Measurements from ENCODE around the gene C13orf42.

Gene C13orf42

DNA sequence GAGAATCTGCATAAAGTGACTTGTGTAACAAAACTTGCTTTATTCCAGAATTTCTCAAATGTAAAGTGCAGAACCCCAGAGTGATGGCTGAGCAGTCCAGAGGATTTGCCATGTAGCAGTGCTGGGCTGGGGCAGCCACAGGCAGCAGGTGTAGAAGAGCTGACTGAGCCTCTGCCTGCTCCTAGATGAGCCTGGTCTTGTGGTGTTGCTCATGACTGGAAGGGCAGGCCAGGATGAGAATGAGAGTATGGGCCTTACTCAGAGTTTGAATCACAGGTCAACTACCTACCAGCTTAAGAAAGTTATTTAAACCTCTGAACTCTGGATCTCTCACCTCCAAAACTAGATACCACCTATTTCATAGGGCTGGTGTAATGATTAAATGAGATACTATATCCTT lies 2.9 kb upstream of the C13orf42 start:
- H3K4me1 ChIP-seq (ENCODE audit: control insufficient read depth, insufficient read depth, low read length) = no peaks in the 10 kb centered on the region
- H3K9ac ChIP-seq (ENCODE audit: low read depth, low read length) = no peak overlapping the region
- H3K27me3 ChIP-seq (ENCODE audit: control insufficient read depth, insufficient read depth, low read length) = no peaks in the 10 kb centered on the region
- H3K36me3 ChIP-seq (ENCODE audit: control insufficient read depth, insufficient read depth, low read length) = no peaks in the 10 kb centered on the region
- H3K9me3 ChIP-seq (ENCODE audit: control insufficient read depth, insufficient read depth, low read length) = no peaks in the 10 kb centered on the region
- no peak overlapping the region for H3K4me3 ChIP-seq (ENCODE audit: low read depth, low read length)

DNA sequence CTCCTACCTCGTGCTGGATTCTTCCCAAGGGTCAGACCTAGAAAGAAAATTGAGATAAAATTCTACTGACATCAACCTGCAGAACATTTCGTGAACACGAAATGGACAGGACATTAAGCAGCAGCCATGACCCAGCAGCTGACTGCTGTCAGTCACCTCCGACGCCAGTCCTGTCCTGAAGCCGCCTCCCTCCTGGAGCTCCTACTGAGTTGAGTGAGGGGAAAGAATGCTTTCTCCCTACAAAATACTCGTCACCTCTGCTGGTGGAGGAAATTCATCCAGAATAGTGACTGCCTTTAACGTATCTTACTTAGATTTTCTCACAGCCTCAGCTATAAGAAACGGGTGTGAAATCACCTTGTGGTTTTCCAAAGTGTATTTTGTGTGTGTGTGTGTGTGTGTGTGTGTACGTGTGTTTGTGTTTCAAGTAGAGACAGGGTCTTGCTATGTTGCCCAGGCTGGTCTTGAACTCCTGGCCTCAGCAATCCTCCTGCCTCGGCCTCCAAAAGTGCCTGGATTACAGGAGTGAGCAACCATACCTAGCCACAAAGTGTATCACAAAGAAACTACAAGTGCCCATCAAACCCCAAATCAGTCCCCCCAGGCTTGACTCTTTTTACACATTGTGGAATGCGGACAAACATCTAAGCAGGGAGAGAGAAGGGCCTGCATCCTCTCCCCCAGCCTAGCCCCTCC lies 2.3 kb upstream of the C13orf42 start:
- H3K36me3 ChIP-seq (ENCODE audit: control insufficient read depth, insufficient read depth, low read length) = no peaks in the 10 kb centered on the region
- no peaks in the 10 kb centered on the region for H3K9me3 ChIP-seq (ENCODE audit: control insufficient read depth, insufficient read depth, low read length)
- no peak overlapping the region for H3K9ac ChIP-seq (ENCODE audit: low read depth, low read length)
- H3K27me3 ChIP-seq (ENCODE audit: control insufficient read depth, insufficient read depth, low read length) = no peaks in the 10 kb centered on the region
- H3K4me1 ChIP-seq (ENCODE audit: control insufficient read depth, insufficient read depth, low read length) = no peaks in the 10 kb centered on the region
- H3K4me3 ChIP-seq (ENCODE audit: low read depth, low read length) = no peak overlapping the region

DNA sequence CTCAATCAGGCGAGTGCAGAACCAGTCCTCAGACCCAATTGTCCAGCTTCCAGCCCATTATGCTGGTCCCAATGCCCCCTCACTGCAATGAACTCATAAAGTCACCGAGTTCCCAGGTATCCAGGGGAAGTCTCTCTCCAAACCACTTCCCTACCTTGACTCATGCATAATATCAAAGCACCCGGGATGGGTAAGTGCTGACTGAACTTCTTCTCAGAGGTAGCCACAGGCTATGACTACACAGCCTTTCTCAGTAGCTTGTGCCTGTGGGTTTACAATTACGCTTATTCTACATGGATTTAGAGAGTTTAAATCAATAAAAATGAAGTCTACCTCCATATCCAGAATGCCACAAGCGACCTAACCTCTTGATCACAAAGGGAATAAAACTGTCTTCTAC lies 1.7 kb upstream of the C13orf42 start:
- no peaks in the 10 kb centered on the region for H3K9me3 ChIP-seq (ENCODE audit: control insufficient read depth, insufficient read depth, low read length)
- H3K4me3 ChIP-seq (ENCODE audit: low read depth, low read length) = no peak overlapping the region
- no peaks in the 10 kb centered on the region for H3K36me3 ChIP-seq (ENCODE audit: control insufficient read depth, insufficient read depth, low read length)
- no peak overlapping the region for H3K9ac ChIP-seq (ENCODE audit: low read depth, low read length)
- H3K4me1 ChIP-seq (ENCODE audit: control insufficient read depth, insufficient read depth, low read length) = no peaks in the 10 kb centered on the region
- H3K27me3 ChIP-seq (ENCODE audit: control insufficient read depth, insufficient read depth, low read length) = no peaks in the 10 kb centered on the region

DNA sequence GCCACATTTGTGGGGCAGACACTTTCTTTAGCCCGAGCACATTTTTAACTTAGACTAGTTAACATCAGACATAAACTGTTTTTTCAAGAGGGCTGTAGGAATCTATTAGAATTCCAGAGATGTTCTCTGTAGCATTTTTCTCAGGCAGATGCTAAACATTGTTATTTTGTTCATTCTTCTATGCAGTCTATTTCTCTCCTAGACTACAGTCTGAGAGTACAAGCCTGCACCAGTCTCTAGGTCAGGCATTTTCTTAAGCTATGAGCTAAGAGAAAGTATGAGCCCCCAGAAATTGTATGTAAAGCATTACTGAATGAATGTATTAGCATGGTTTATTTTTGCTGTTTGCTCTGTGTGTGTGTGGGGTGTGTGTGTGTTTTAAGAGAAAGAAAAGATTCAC lies 923 bp upstream of the C13orf42 start:
- Histone ChIP-seq H3K9me3 (ENCODE audit: control insufficient read depth, insufficient read depth, low read length) (no peaks in the 10 kb centered on the region), H3K4me1 (ENCODE audit: control insufficient read depth, insufficient read depth, low read length) (no peaks in the 10 kb centered on the region), H3K4me3 (ENCODE audit: low read depth, low read length) (no peak overlapping the region), H3K36me3 (ENCODE audit: control insufficient read depth, insufficient read depth, low read length) (no peaks in the 10 kb centered on the region), H3K27me3 (ENCODE audit: control insufficient read depth, insufficient read depth, low read length) (no peaks in the 10 kb centered on the region), H3K9ac (ENCODE audit: low read depth, low read length) (no peak overlapping the region)

DNA sequence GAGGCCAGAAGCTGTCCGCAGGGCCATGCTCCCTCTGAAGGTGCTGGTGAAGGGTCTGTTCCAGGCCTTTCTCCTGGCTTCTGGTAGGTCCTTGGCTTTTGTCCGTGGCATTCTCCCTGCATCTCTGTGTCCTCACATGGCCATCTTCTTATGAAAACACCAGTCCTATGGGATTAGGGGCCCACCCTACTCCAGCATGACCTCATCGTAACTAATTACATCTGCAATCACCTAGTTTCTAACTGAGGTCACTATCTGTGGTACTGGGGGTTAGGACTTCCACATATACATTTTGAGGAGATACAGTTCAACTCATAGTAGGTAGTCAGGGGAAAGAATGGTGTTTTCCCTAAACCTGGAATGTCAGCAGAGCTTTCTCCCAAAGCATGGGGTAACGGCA lies 3.1 kb downstream of the C13orf42 start:
- Histone ChIP-seq H3K36me3 (ENCODE audit: control insufficient read depth, insufficient read depth, low read length) (no peaks in the 10 kb centered on the region), H3K27me3 (ENCODE audit: control insufficient read depth, insufficient read depth, low read length) (no peaks in the 10 kb centered on the region), H3K9me3 (ENCODE audit: control insufficient read depth, insufficient read depth, low read length) (no peaks in the 10 kb centered on the region), H3K9ac (ENCODE audit: low read depth, low read length) (no peak overlapping the region), H3K4me3 (ENCODE audit: low read depth, low read length) (no peak overlapping the region), H3K4me1 (ENCODE audit: control insufficient read depth, insufficient read depth, low read length) (peaks cover 2% of the 10 kb centered on the region)

DNA sequence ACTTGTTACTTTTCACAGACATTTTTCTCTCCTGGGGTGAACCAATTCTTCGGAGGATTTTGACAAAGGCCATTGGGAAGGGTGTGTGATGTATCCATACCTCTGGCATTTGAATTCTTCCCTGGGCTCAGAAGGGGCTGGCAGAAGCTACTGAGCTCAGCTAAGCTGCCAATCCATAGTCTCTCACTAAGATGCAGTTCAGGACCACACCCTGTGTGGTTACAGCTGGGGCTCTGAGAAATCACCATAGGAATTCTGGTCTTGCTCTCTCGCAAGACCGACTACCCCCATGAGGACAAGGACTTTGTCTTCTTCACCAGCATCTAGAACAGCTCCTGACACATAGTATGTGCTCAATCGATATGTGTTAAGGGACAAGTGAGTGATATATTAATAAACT lies 6.0 kb downstream of the C13orf42 start:
- Histone ChIP-seq H3K9me3 (ENCODE audit: control insufficient read depth, insufficient read depth, low read length) (no peaks in the 10 kb centered on the region), H3K27me3 (ENCODE audit: control insufficient read depth, insufficient read depth, low read length) (no peaks in the 10 kb centered on the region), H3K9ac (ENCODE audit: low read depth, low read length) (no peak overlapping the region), H3K4me3 (ENCODE audit: low read depth, low read length) (no peak overlapping the region), H3K4me1 (ENCODE audit: control insufficient read depth, insufficient read depth, low read length) (peaks cover 7% of the 10 kb centered on the region), H3K36me3 (ENCODE audit: control insufficient read depth, insufficient read depth, low read length) (no peaks in the 10 kb centered on the region)

DNA sequence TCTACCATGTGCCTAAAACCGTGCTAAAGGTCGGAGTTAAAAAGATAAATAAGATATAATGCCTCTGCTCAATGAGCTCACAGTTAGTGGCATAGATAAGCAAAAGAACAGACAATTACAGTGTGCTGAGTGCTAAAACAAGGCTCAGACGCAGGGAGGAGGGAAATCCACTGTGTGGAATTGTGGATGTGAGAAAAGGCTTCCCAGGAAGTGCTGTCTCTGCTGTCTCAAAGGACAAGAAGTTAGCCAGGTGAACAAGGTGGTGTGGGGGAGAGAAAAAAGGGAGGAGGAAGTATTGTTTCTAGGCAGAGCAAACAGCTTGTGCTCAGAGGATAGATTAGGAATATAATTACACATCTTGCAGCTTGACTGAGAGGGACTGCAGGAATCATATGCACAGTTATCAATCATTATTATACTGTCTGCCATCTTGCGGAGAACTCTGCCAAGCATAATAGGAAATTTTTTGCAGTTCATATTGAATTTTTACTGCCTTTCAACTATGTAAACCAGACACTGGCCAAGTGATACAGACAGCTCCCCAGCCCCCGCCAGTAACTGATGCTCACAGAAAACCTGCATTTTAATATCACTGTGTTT lies 9.3 kb downstream of the C13orf42 start:
- H3K9me3 ChIP-seq (ENCODE audit: control insufficient read depth, insufficient read depth, low read length) = no peaks in the 10 kb centered on the region
- H3K27me3 ChIP-seq (ENCODE audit: control insufficient read depth, insufficient read depth, low read length) = no peaks in the 10 kb centered on the region
- no peak overlapping the region for H3K4me3 ChIP-seq (ENCODE audit: low read depth, low read length)
- H3K36me3 ChIP-seq (ENCODE audit: control insufficient read depth, insufficient read depth, low read length) = no peaks in the 10 kb centered on the region
- H3K4me1 ChIP-seq (ENCODE audit: control insufficient read depth, insufficient read depth, low read length) = peaks cover 19% of the 10 kb centered on the region
- no peak overlapping the region for H3K9ac ChIP-seq (ENCODE audit: low read depth, low read length)

DNA sequence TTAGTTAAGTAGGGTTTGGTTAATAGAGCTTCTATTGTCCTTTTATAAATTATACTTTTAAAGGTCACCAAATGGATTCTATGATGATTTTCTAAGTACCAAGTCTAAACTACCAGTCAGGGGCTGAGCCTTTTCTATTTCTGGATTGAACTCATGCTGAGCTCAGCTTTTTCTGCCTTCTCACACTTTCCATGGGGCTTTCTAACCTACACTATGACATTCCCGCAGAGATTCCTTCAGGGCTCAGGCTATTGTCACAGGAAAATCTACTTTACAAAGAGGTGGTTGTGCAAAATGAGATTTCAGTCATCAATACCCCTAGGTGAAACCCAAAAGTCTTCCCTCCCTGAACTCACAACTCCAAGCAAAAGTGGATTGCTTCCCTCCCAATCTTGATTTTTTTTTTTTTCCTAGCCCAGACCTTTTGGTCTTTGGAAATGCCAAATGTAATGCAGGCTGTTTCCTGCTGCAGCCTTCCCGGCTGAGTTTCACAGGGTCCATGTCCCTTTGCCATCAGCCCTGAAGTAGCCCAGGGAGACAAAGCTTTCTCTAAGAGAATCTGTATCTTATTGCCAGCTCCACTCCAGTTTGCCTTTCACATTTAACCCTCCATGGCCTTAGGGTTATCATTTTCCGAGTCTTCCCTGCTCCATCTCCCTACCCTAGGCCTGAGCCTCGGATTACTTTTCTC lies 13.6 kb downstream of the C13orf42 start:
- H3K36me3 ChIP-seq (ENCODE audit: control insufficient read depth, insufficient read depth, low read length) = no peaks in the 10 kb centered on the region
- no peak overlapping the region for H3K9ac ChIP-seq (ENCODE audit: low read depth, low read length)

DNA sequence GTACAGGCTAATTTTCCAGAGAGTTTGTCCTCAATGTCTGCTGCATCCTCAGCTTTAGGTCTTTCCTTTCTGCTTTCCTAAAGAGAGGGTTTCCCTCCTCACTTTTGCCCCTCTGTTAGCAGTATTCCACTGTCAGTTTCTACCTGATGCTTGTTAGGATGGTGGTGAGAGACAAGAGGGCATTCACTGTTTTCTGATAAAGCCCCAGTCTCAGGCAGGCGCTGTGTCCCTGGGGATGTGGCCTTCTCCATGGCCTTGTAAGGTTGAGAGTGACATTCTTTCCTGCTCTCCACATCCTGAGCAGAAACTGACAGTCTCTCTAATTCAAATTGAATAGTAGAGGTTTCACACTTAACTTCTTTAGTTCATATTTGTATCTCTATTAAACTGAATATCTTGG lies 14.9 kb downstream of the C13orf42 start:
- no peaks in the 10 kb centered on the region for H3K27me3 ChIP-seq (ENCODE audit: control insufficient read depth, insufficient read depth, low read length)
- no peaks in the 10 kb centered on the region for H3K9me3 ChIP-seq (ENCODE audit: control insufficient read depth, insufficient read depth, low read length)
- no peak overlapping the region for H3K9ac ChIP-seq (ENCODE audit: low read depth, low read length)
- peaks cover 12% of the 10 kb centered on the region for H3K4me1 ChIP-seq (ENCODE audit: control insufficient read depth, insufficient read depth, low read length)
- no peak overlapping the region for H3K4me3 ChIP-seq (ENCODE audit: low read depth, low read length)
- no peaks in the 10 kb centered on the region for H3K36me3 ChIP-seq (ENCODE audit: control insufficient read depth, insufficient read depth, low read length)

More for the DNA sequence above, 13.6 kb downstream of the C13orf42 start:
- peaks cover 16% of the 10 kb centered on the region for H3K4me1 ChIP-seq (ENCODE audit: control insufficient read depth, insufficient read depth, low read length)
- no peak overlapping the region for H3K4me3 ChIP-seq (ENCODE audit: low read depth, low read length)
- H3K9me3 ChIP-seq (ENCODE audit: control insufficient read depth, insufficient read depth, low read length) = no peaks in the 10 kb centered on the region
- no peaks in the 10 kb centered on the region for H3K27me3 ChIP-seq (ENCODE audit: control insufficient read depth, insufficient read depth, low read length)

DNA sequence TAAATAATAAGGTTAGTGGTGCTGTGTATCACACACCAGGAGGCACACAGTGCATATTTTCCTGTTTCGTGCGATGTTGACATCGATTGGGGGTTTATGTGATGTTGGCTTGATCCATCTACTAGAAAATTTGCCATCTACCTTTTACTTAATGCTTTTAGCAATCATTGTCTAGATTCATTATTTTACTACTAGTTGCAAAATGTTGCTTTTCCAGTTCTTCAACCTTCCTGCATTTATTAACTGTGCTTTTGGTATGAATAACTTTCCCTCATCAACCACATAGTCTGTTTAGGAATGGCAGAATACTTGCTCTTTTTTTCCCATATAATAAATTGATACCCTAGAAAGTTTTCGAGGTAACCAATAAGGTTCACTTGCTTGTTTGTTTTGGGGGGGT lies 17.5 kb downstream of the C13orf42 start:
- Histone ChIP-seq H3K27me3 (ENCODE audit: control insufficient read depth, insufficient read depth, low read length) (no peaks in the 10 kb centered on the region), H3K4me3 (ENCODE audit: low read depth, low read length) (no peak overlapping the region), H3K9me3 (ENCODE audit: control insufficient read depth, insufficient read depth, low read length) (no peaks in the 10 kb centered on the region), H3K9ac (ENCODE audit: low read depth, low read length) (no peak overlapping the region), H3K4me1 (ENCODE audit: control insufficient read depth, insufficient read depth, low read length) (peaks cover 12% of the 10 kb centered on the region), H3K36me3 (ENCODE audit: control insufficient read depth, insufficient read depth, low read length) (no peaks in the 10 kb centered on the region)

DNA sequence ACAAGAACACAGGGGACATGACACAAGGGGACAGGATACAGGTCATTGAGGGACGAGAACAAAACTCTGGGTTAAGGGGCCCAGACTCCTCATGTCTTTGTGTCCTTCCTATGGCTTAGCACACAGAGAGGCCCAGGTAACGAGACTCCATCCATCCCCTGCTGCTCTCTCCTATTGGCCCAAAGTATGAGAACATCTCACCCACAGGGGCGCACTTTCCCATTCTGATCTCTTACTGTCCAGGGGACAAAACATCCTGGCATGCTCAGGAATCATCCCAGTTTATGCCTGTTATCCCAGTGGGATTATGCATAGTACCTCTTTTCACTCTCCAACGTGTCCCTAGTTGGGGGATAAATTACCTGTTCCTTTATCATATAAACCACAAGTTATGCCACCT lies 19.2 kb downstream of the C13orf42 start:
- H3K9ac ChIP-seq (ENCODE audit: low read depth, low read length) = no peak overlapping the region
- no peaks in the 10 kb centered on the region for H3K36me3 ChIP-seq (ENCODE audit: control insufficient read depth, insufficient read depth, low read length)
- H3K4me3 ChIP-seq (ENCODE audit: low read depth, low read length) = no peak overlapping the region

DNA sequence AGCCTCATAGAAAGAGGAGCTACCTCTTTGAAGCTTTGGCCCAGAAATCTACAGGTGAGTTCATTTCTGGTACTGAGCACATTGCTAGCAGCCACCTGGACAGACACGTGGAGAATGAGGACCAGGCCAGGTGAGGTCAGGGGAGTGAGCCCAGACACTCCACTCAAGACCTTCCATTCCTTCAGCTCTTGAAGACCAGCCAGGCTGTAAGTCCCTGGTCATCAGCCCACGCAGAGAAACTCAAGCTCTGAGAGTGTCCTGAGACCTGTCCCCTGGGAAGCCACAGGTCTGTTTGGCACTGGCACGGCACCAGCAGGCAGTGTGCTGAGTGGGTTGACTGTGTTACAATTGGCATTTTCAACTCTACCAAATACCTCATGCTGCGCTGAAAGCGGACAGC lies 27.4 kb downstream of the C13orf42 start:
- Histone ChIP-seq H3K4me3 (ENCODE audit: low read depth, low read length) (no peak overlapping the region), H3K9me3 (ENCODE audit: control insufficient read depth, insufficient read depth, low read length) (no peaks in the 10 kb centered on the region), H3K36me3 (ENCODE audit: control insufficient read depth, insufficient read depth, low read length) (peaks cover 12% of the 10 kb centered on the region), H3K9ac (ENCODE audit: low read depth, low read length) (no peak overlapping the region), H3K4me1 (ENCODE audit: control insufficient read depth, insufficient read depth, low read length) (no peaks in the 10 kb centered on the region), H3K27me3 (ENCODE audit: control insufficient read depth, insufficient read depth, low read length) (no peaks in the 10 kb centered on the region)

More for the DNA sequence above, 19.2 kb downstream of the C13orf42 start:
- Histone ChIP-seq H3K4me1 (ENCODE audit: control insufficient read depth, insufficient read depth, low read length) (peaks cover under 1% of the 10 kb centered on the region), H3K27me3 (ENCODE audit: control insufficient read depth, insufficient read depth, low read length) (no peaks in the 10 kb centered on the region), H3K9me3 (ENCODE audit: control insufficient read depth, insufficient read depth, low read length) (no peaks in the 10 kb centered on the region)
